GM10847 (cell line): ENCODE data around the gene HS2ST1.

Source experiments
- POLR2A ChIP-seq: IDR thresholded peaks from 2 replicates; pipeline ENCODE4 v1.6.1; 2011; ENCODE audit not compliant: insufficient read length; ENCODE audit errors: extremely low read depth

Gene HS2ST1

DNA sequence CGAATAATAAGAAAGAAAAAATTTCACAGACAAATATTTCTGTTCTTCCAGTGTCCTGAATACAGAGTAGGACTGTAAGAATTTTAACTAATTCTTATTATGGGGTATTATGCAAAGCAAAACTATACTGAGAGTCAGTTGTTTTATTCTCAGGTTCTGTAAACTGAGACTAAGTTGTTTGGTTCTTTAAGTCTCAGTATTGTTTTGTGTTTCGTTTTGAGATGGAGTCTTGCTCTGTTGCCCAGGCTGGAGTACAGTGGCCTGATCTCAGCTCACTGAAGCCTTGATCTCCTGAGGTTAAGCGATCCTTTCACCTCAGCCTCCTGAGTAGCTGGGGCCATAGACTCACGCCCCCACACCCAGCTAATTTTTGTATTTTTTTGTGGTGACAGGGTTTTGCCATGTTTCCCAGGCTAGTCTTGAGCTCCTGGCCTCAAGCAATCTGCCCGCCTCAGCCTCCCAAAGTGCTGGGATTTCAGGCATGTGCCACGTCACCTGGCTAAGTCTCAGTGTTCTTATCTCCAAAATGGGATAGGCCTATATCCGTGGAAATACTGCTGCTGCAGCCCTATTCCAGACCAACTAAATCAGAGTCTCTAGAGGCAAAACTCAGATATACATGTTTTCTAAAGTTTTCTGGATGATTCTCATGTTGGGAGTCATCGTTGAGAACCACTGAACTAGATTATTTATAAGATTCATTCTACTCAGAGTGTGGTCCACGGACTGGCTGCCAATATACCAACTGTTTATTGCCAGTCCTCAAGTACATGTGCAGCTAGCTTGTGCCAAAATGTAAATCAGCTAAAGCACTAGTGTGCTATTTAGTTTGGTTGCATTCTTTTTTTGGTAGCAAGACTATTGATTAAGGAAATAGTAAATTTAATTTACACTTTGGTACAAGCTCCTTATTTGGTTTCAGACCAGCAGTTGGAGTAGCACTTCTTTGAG, 116.6 kb downstream of the HS2ST1 start:
- no peak for TF ChIP-seq POLR2A

DNA sequence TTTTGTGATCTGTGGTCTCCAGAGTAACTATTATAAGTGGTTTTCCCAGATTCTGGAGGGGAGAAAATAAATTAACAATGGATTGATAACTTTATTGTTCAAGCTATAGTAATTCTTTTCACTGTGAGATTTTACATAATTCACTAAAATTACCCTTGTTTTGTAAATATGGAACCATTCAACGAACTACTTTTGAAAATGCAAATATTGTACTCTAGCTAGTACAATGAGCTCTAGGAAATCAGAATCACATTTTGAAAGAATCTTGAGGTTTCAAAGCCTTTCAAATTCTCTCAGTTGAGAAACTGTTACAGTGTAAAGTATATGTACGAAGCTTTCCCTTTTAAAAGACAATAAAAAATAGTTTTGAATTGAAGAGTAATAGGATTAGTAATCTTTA, 119.9 kb downstream of the HS2ST1 start:
- no peak for TF ChIP-seq POLR2A

DNA sequence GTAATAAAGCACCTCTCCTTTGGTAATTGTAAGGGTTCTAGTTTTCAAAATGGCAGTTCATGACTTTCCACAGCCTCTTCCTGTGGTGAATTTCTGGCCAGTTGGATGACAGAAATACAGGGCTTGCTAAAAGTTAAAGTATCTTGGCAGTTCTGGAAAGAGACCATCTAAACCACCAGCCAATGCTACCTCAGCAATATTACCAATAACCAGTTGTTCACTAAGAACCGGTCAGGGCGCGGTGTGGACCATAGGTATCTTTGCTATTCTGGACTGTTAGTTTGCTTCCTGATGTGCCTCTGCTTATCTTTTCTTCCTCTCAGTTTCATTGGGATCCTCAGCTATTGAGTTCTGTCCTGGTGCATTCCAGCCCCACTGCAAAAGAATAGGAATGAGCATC, 124.7 kb downstream of the HS2ST1 start:
- no peak for TF ChIP-seq POLR2A

DNA sequence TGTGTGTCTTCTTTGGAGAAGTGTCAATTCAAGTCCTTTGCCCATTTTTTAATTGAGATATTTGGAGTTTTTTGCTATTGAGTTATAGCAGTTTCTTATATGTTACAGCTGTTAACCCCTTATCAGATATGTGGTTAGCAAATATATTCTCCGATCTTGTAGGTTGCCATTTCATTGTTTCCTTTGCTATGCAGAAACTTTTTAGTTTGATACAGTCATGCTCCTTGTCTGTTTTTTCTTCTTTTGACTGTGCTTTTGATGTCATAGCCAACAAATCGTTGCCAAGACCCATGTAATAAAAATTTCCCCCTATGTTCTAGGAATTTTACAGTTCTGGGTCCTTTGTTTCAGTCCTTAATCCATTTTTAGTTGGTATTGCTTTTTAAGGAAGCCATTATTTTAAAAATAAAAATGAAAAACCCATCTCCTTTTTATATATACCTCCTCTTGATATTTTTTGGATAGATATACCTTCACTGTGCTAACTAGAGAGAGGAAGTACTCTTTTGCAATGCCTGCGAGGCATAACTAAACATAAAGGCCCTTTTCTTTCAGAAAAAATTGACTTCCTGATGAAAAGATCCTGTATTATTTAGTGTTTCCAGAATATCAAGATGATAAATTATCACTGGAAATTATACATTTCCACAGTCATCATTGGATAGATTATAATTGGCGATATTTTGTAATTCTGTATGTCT, 127.8 kb downstream of the HS2ST1 start:
- no peak for TF ChIP-seq POLR2A

DNA sequence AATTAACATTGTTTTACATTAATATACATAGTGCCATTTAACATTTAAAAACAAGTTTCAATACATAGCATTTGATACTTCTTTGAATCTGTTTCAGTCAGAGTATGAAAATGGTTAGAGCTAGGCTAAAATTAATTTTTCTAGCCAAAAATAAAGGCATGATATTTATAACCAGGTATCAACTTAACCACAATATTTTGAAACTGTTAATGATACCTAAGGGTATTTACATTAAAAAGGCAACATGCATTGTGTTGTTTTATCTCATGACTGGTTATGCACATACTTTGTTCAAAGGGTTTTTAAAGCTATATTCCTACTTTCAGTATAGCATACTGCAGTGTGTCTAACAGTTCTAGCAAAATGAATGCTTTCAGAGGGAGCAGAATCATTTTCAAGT, 130.0 kb downstream of the HS2ST1 start:
- no peak for TF ChIP-seq POLR2A

DNA sequence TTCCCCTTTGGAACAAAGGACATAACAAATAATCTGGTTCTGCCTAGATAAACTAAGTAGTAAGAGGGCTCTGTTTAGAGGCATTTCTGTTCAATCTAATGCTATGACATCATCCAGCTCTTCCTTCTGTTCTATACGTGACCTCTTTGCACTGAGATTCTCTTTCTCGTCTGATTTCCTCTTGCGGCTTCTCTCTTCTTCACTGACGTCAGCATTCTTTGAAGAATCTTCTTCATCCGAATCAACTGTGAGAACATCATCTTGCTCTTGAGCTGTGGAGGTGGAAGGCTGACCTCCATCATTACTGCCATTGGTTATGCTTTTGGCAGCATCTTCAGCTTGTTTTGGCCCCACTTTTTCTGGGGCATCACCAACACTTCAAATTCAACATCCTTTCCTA, 130.4 kb downstream of the HS2ST1 start:
- TF ChIP-seq POLR2A, result no peak

DNA sequence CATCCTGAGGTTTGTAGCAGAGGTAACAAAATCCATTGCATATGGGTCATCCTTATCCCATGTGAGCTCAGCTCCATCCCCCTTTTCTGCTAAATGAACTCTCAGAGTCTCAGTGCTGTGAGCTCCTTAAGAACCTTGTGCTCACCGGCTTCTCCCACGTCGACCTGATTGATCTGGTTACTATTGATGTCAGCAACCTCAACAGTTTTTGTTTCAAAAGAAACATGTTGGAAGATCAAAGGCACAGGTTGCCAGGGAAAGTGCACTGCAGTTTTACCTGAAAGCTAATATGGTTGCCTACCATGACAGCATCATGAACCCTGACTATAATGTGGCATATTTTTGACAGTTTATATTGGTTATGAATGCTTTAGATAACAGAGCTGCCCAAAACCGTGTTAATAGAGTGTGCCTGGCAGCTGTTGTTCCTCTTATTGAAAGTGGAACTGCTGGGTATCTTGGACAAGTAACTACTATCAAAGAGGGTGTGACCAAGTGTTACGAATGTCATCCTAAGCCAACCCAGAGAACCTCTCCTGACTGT, 131.4 kb downstream of the HS2ST1 start:
- no peak for TF ChIP-seq POLR2A

DNA sequence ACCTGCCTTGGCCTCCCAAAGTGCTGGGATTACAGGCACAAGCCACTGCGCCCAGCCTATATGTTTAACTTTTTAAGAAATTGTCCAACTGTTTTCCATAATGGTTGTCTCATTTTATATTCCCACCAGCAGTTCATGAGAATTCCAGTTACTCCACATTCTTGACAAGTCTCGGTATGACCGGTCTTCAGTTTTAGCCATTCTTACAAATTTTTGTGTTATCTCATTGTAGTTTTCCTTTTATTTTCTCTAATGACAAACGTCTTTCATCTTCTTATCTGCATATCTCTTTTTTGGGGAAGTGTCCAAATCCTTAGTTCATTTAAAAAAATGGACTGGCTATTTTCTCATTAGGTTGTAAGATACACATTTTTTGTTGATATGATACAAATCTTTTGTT, 132.5 kb downstream of the HS2ST1 start:
- no peak for TF ChIP-seq POLR2A

DNA sequence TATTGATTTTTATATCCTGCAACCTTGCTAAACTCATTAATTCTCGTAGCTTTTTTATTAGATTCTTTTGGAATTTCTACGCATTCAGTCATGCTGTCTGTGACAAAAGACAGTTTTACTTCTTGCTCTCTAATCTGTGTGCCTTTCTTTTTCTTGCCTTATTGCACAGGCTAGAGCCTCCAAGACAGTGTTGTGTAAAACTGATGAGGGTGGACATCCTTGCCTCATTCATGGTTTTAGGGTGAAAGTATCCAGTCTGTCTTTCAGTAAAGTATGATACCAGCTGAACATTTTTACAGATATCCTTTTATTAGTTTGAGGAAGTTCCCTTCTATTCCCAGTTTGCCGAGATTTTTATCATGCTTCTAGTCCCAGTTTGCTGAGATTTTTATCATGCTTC, 133.8 kb downstream of the HS2ST1 start:
- TF ChIP-seq POLR2A, result no peak

DNA sequence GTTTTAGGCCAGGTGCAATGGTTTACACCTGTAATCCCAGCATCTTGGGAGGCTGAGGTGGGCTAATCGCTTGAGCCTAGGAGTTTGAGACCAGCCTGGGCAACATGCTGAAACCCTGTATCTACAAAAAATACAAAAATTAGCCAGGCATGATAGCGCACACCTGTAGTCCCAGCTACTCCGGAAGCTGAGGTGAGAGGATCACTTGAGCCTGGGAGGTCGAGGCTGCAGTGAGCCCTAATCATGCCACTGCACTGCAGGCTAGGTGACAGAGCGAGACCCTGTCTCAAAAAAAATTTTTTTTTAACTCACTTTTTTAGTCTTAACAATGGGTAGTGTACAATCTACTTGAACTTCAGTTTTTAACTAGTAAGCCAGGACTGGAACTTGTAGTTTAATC, 137.5 kb downstream of the HS2ST1 start:
- TF ChIP-seq POLR2A, result no peak

DNA sequence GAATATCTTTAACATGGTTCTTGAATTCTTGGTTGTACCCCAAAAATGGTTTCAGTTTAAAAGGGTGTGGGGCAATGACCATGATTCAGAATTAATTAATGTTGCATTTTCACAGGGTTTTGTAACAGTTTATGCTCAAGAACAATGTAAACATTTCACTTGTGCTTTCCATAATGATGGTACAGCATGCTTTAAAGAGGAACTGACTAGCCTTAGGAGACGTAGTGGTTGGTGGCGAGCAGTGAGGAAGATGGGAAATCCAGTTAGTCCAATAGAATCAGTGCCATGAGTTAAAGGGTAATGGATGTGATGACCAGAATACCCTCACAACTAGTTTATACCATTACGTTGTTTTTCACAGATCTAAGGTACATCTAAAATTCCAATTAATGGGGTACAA, 138.0 kb downstream of the HS2ST1 start:
- TF ChIP-seq POLR2A, result no peak

DNA sequence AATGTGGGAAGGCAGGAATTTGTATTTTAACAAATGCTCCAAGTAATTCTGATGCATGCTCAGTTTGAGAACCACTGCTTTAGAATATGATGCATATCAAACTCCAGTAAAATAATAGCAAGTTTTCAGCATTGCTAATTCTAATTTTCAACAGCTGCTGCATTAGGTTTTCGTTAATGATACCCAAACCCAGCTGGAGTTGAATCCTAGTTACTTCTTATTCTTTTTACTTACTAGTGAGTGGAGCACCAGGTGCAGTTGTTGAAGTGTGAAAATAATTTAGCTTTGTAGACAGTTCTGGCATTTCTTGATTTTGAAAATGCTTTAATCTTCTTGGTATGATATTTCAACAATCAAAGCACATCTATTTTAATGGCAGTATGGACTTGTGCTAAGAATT, 138.5 kb downstream of the HS2ST1 start:
- no peak for TF ChIP-seq POLR2A

DNA sequence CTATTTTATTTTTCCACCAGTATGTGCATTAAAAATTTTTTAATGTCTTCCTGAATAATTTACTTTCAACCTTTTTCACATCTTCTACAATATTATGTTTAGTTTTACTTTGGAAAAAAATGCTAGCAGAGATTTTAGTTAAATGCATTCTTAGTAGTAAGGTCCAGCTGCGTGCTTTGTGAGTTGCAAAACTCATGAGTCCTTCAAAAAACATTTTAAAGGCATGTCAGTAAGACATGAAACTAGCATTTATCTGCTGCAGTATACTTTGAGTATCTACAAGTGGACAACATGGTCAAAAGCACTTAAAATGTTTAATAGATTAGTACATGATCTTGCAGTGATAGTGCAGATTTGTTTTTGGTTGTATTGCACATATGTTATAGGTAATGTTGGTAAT, 139.0 kb downstream of the HS2ST1 start:
- TF ChIP-seq POLR2A, result no peak

DNA sequence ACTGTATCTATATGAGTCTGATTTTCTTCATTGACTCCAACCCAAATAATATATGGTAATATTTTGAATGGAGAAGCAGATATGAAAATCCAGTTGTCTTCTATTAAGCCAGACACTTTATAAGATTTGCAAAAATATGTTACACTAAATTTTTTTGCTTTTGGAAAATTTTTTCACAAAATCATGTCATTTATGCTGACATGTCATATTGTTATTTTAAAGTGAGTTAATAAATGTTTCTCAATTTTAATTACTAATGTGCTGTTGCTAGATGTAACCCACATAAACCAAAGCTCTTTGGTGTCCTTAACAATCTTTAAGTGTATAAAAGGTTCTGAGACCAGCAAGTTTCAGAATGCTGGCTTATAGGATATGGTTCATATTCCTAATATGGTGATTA, 142.5 kb downstream of the HS2ST1 start:
- TF ChIP-seq POLR2A, result no peak

DNA sequence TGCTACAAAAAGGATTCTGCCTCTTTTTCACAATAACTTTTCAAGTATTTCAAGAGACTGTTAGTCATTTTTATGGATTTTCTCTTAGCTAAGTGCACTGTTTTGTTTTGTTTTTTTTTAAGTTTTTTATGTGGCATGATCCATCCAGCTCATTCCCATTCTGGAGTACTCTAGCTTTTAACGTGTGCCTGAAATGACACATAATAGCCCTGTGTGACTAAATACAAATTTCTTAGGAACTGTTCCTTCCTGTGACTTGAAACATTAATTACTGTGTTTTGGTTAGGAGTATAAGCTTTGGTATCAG, 143.9 kb downstream of the HS2ST1 start:
- TF ChIP-seq POLR2A, result no peak

DNA sequence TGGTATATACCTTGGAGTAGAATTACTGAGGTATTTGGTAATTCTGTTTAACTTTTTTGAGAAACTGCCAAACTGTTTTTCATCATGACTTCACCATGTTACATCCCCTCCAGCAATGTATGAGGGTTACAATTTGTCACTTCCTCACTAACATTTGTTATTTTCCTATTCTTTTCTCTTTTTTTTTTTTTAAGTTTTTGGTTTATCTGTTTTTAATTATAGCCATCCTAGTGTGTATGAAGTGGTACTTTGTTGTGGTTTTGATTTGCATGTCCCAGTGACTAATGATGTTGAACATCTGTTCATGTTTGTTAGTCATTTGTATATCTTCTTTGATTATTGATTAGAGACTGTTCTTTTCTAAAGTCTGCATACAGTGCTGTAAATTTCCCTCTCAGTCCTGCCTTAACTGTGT, 147.3 kb downstream of the HS2ST1 start:
- no peak for TF ChIP-seq POLR2A
